Tibial artery (tissue), 4 donors: Measurements from ENCODE around the gene CPSF3.

ENCODE experiments used
- DNase-seq, 2 donors: peaks; one replicate each; pipeline ENCODE4 v3.0.0-alpha.2; 2019
- H3K27ac ChIP-seq, 2 donors: fragments of 200-600 bp; sonication (generic) in 1 of 2; 1 replicate in 1 of 2; 2 replicates in 1 of 2; pipeline ENCODE4 v1.5.1; 2018 to 2019; ENCODE audit warnings: mild to moderate bottlenecking in 1 of 2
- H3K27me3 ChIP-seq, 2 donors: fragments of 200-600 bp; sonication (generic) in 1 of 2; one replicate each; pipeline versions ENCODE4 v1.5.1 to v1.6.0; 2016 to 2019
- H3K36me3 ChIP-seq, 3 donors: fragments of 200-600 bp; sonication (generic) in 2 of 3; one replicate each; pipeline ENCODE4 v1.5.1; 2016 to 2019; ENCODE audit warnings: mild to moderate bottlenecking in 2 of 3
- H3K4me1 ChIP-seq, 4 donors: fragments of 200-600 bp; sonication (generic) in 2 of 4; 1 replicate in 3 of 4; 2 replicates in 1 of 4; pipeline ENCODE4 v1.5.1; 2016 to 2019
- H3K4me3 ChIP-seq, 2 donors: fragments of 200-600 bp; sonication (generic) in 1 of 2; 1 replicate in 1 of 2; 2 replicates in 1 of 2; pipeline ENCODE4 v1.5.1; 2018 to 2019; ENCODE audit warnings: mild to moderate bottlenecking in 2 of 2
- H3K9me3 ChIP-seq, 3 donors: fragments of 200-600 bp; sonication (generic) in 1 of 3; one replicate each; pipeline ENCODE4 v1.5.1; 2016 to 2019
- intact Hi-C: fragments of 100-400 bp; cut with DNase I; formaldehyde crosslinking; loops from one replicate; pipeline ENCODE4 v1.15.0; 2023; ENCODE audit warnings: low total_unique reads
- TF ChIP-seq, protein P1 (sequence below), 2 experiments: fragments of 200-600 bp in 1 of 2; fragments of 450-650 bp in 1 of 2; IDR thresholded peaks; one replicate each; pipeline ENCODE4 v1.5.1; 2017 to 2019; ENCODE audit warnings: antibody characterized with exemption in 2 of 2, mild to moderate bottlenecking in 1 of 2, moderate library complexity in 1 of 2

Gene CPSF3

DNA sequence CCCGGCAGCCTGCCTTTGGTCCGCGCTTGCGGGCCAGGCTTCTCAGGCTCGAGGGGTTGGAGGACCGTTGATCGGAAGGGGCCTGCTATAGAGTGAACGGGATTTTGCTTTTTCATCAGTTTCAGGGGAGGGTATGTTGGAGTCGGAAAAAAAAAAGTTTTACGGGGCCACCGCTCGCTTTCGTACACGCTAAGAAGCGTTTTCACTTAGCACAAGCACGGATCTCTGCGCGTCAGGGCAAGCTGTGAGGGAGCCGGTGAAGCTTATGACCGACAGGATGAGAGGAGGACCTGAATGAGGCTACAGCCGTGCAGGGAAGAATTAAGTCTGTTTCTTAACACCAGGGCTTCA lies 443 bp downstream of the CPSF3 start:
- no peak for DNase-seq
- intact Hi-C loops = loop anchor here (10.0 kb wide), 1 partner anchor 211 kb away; the partner anchor contains the start of gene YWHAQ
- Histone ChIP-seq H3K27me3 (no peaks in the 10 kb centered on the region), H3K4me1 (peaks cover 0 to 38% (median 37%) of the 10 kb centered on the region in 4 donors), H3K27ac (peak overlapping the region; percentile 89), H3K36me3 (peaks cover 0 to 2% (median 1%) of the 10 kb centered on the region in 3 donors), H3K4me3 (peak overlapping the region; percentile 85), H3K9me3 (no peaks in the 10 kb centered on the region)
- TF ChIP-seq, protein P1, sequence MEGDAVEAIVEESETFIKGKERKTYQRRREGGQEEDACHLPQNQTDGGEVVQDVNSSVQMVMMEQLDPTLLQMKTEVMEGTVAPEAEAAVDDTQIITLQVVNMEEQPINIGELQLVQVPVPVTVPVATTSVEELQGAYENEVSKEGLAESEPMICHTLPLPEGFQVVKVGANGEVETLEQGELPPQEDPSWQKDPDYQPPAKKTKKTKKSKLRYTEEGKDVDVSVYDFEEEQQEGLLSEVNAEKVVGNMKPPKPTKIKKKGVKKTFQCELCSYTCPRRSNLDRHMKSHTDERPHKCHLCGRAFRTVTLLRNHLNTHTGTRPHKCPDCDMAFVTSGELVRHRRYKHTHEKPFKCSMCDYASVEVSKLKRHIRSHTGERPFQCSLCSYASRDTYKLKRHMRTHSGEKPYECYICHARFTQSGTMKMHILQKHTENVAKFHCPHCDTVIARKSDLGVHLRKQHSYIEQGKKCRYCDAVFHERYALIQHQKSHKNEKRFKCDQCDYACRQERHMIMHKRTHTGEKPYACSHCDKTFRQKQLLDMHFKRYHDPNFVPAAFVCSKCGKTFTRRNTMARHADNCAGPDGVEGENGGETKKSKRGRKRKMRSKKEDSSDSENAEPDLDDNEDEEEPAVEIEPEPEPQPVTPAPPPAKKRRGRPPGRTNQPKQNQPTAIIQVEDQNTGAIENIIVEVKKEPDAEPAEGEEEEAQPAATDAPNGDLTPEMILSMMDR (IDR thresholded peaks at IDR 0.05) = no peak

DNA sequence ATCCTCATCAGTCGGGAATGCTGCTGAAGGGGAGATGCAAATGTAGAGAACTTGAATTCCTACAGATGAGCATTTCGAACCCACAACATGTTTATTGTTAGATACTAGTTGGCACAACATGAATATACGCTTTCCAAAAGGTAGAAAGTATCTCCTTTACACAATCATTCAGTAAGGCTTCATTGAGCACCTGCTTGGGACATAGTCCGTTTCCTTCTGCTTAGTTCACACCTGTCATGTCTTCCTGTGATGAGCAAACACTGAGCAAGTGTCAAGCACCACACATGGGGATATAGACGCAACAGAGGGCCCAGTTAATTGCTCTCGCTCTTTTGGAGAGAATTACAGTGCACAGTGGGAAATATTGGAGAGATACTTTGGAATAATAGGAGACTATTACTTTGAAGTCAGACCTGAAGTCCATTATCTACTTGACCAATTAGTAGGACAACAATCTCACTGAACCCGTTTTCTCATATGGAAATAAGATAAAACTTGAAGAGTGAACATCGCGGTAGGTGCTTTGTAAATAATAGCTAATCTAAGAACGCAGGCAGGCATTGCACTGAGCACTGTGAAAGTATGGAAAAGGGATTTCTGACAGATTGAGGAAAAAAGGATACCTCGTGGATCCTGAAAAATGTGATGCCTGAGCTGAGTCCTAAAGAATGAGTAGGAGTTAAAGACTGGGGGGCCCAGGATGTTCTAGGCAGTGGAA lies 1.2 kb downstream of the CPSF3 start:
- no peak for DNase-seq
- Histone ChIP-seq H3K27ac (peak overlapping the region; percentile 89), H3K36me3 (peaks cover 2 to 9% (median 7%) of the 10 kb centered on the region in 3 donors), H3K9me3 (no peaks in the 10 kb centered on the region), H3K4me3 (peak overlapping the region; percentile 85), H3K4me1 (peaks cover 0 to 37% (median 36%) of the 10 kb centered on the region in 4 donors), H3K27me3 (no peaks in the 10 kb centered on the region)
- intact Hi-C loops = loop anchor here (10.0 kb wide), 1 partner anchor 210 kb away; the partner anchor contains the start of gene YWHAQ
- TF ChIP-seq, protein P1 (IDR thresholded peaks at IDR 0.05) = no peak

DNA sequence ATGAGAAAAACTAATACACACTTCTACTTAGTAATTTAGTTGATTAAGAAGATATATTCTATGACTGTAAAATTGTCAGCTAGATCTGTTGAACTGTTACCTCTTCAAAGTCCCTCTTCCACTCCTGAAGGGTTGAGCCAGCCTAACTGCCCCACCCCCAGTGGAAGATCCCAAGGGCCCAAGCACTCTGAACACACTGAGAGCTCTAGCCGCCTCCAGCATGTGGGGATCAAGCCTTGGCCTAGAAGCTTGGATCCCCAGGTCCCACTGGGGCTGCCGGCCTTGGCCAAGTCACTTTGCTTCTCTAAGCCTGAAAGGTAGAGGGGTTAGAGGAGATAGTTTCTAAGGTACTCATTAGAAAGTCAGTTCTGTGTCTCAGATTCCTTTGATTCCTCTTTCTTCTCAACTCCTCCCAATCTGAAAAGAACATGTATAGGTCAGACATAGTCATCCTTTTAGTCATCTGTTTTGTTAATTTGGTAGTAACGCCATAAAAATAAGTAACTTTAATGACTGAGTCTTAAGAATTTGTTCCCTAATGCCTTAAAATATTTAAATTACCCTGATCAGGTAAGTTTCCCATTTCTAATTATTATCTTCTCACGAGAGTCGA lies 5.6 kb downstream of the CPSF3 start:
- Histone ChIP-seq H3K4me1 (peaks cover 0 to 14% (median 10%) of the 10 kb centered on the region in 4 donors), H3K27me3 (no peaks in the 10 kb centered on the region), H3K9me3 (no peaks in the 10 kb centered on the region), H3K4me3 (no peak overlapping the region), H3K27ac (no peak overlapping the region), H3K36me3 (peaks cover 35 to 54% (median 36%) of the 10 kb centered on the region in 3 donors)
- DNase-seq = no peak
- intact Hi-C loops = loop anchor here (10.0 kb wide), 1 partner anchor 206 kb away; the partner anchor contains the start of gene YWHAQ
- TF ChIP-seq, protein P1 (IDR thresholded peaks at IDR 0.05) = no peak

DNA sequence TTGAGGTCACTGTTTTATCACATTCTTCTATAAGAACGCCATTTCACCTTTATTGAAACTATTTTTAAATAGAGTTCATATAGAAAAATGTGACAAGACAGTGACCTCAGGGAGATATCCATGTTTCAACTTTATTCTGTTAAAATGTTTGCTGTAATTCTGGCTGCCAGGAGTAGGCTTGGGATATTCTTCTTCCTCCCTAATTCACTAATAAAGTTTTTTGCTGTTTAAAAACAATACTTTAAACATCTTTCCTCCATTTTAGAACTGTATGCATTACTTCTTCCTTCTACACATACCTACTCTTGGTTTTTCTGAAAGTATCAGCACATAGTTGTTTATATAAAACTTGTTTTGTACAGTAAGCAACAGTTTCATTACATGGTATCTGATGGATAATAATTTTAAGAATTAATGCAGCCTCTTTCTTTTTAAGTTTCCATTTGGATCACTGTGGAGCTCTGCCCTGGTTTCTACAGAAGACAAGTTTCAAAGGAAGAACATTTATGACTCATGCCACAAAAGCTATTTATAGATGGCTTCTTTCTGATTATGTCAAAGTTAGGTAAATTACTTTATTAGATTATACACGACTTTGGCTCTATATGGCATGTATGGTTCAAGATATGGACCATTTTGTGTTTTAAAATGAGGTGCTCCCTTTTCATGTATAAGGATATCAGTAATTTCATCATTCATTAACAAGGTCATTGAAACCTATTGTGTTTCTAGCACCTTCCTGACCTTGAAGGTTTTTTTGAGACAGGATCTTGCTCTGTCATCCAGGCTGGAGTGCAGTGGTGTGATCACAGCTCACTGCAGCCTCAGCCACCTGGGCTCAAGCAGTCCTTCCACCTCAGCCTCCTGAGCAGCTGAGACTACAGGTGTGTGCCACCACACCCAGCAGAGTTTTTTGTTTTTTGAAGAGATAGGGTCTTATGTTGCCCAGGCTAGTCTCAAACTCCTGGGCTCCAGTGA lies 7.2 kb downstream of the CPSF3 start:
- H3K27ac ChIP-seq = no peak overlapping the region
- no peak overlapping the region for H3K4me3 ChIP-seq
- DNase-seq = no peak
- TF ChIP-seq, protein P1 (IDR thresholded peaks at IDR 0.05) = no peak
- H3K9me3 ChIP-seq = no peaks in the 10 kb centered on the region
- no peaks in the 10 kb centered on the region for H3K27me3 ChIP-seq
- peaks cover 36 to 68% (median 39%) of the 10 kb centered on the region in 3 donors for H3K36me3 ChIP-seq
- intact Hi-C loops = no loop called here
- no peaks in the 10 kb centered on the region for H3K4me1 ChIP-seq

DNA sequence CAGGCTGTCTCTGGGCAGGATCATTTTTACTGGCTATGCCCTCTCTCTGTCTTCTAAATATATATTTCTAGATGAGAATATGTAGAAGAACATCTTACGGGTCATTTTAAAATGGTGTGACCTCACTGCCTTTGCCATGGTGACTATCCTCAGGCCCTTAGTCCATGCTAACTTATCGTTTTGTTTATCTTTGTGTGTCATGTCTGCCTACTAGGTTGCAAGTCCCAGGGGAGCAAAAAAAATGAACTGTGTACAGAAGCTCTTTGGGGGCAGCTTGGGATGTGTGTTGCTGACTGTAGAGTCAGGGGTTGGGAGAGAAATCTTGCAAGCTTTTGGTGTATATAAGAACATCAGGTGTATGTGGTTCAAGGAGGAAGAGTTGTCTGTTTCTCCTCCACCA lies 11.0 kb downstream of the CPSF3 start:
- intact Hi-C loops = no loop called here
- no peak for DNase-seq
- TF ChIP-seq, protein P1 (IDR thresholded peaks at IDR 0.05) = no peak
- Histone ChIP-seq H3K27me3 (no peaks in the 10 kb centered on the region), H3K9me3 (no peaks in the 10 kb centered on the region), H3K4me1 (no peaks in the 10 kb centered on the region), H3K4me3 (no peak overlapping the region), H3K36me3 (peaks cover 55 to 97% (median 65%) of the 10 kb centered on the region in 3 donors), H3K27ac (no peak overlapping the region)
